ENCODE data around the gene ANO2.

- TF ChIP-seq CTCF (IDR thresholded peaks at IDR 0.05) (no peak), POLR2A (IDR thresholded peaks at IDR 0.05; ENCODE audit: low read depth) (no peak), EP300 (IDR thresholded peaks at IDR 0.05) (no peak), POLR2AphosphoS5 (IDR thresholded peaks at IDR 0.05) (no peak)
Measured at GRCh38 chr12:5904441-5904840, 40.6 kb downstream of the ANO2 start.
